Tibial artery (tissue), 4 donors: ENCODE data around the gene USO1.

Source experiments
- DNase-seq, 2 donors: peaks; one replicate each; pipeline ENCODE4 v3.0.0-alpha.2; 2019
- H3K27ac ChIP-seq, 2 donors: fragments of 200-600 bp; sonication (generic) in 1 of 2; 1 replicate in 1 of 2; 2 replicates in 1 of 2; pipeline ENCODE4 v1.5.1; 2018 to 2019; ENCODE audit warnings: mild to moderate bottlenecking in 1 of 2
- H3K27me3 ChIP-seq, 2 donors: fragments of 200-600 bp; sonication (generic) in 1 of 2; one replicate each; pipeline versions ENCODE4 v1.5.1 to v1.6.0; 2016 to 2019
- H3K36me3 ChIP-seq, 3 donors: fragments of 200-600 bp; sonication (generic) in 2 of 3; one replicate each; pipeline ENCODE4 v1.5.1; 2016 to 2019; ENCODE audit warnings: mild to moderate bottlenecking in 2 of 3
- H3K4me1 ChIP-seq, 4 donors: fragments of 200-600 bp; sonication (generic) in 2 of 4; 1 replicate in 3 of 4; 2 replicates in 1 of 4; pipeline ENCODE4 v1.5.1; 2016 to 2019
- H3K4me3 ChIP-seq, 2 donors: fragments of 200-600 bp; sonication (generic) in 1 of 2; 1 replicate in 1 of 2; 2 replicates in 1 of 2; pipeline ENCODE4 v1.5.1; 2018 to 2019; ENCODE audit warnings: mild to moderate bottlenecking in 2 of 2
- H3K9me3 ChIP-seq, 3 donors: fragments of 200-600 bp; sonication (generic) in 1 of 3; one replicate each; pipeline ENCODE4 v1.5.1; 2016 to 2019
- CTCF ChIP-seq, 2 experiments: fragments of 200-600 bp in 1 of 2; fragments of 450-650 bp in 1 of 2; IDR thresholded peaks; one replicate each; pipeline ENCODE4 v1.5.1; 2017 to 2019; ENCODE audit warnings: antibody characterized with exemption in 2 of 2, mild to moderate bottlenecking in 1 of 2, moderate library complexity in 1 of 2
- intact Hi-C: fragments of 100-400 bp; cut with DNase I; formaldehyde crosslinking; loops from one replicate; pipeline ENCODE4 v1.15.0; 2023; ENCODE audit warnings: low total_unique reads

Gene USO1

GRCh38 chr4:75742451-75742850 lies 18.1 kb downstream of the USO1 start:
- no peak for TF ChIP-seq CTCF (IDR thresholded peaks at IDR 0.05)

GRCh38 chr4:75745161-75745560 lies 20.8 kb downstream of the USO1 start:
- no peak overlapping the region for H3K27ac ChIP-seq
- DNase-seq = no peak

More at GRCh38 chr4:75742451-75742850, 18.1 kb downstream of the USO1 start:
- Histone ChIP-seq H3K27ac (no peak overlapping the region), H3K27me3 (no peaks in the 10 kb centered on the region), H3K4me1 (peaks cover 0 to 28% (median 13%) of the 10 kb centered on the region in 4 donors), H3K9me3 (no peaks in the 10 kb centered on the region), H3K4me3 (no peak overlapping the region), H3K36me3 (peaks cover 0 to 4% (median 0%) of the 10 kb centered on the region in 3 donors)
- intact Hi-C loops = no loop called here
- DNase-seq = no peak

GRCh38 chr4:75745721-75746199 lies 21.4 kb downstream of the USO1 start:
- Histone ChIP-seq H3K36me3 (no peaks in the 10 kb centered on the region), H3K27ac (no peak overlapping the region), H3K9me3 (no peaks in the 10 kb centered on the region), H3K27me3 (no peaks in the 10 kb centered on the region), H3K4me3 (no peak overlapping the region), H3K4me1 (peaks cover 0 to 21% (median 9%) of the 10 kb centered on the region in 4 donors)
- DNase-seq = no peak
- no peak for TF ChIP-seq CTCF (IDR thresholded peaks at IDR 0.05)
- intact Hi-C loops = no loop called here

More at GRCh38 chr4:75745161-75745560, 20.8 kb downstream of the USO1 start:
- no peak for TF ChIP-seq CTCF (IDR thresholded peaks at IDR 0.05)
- no peaks in the 10 kb centered on the region for H3K9me3 ChIP-seq
- intact Hi-C loops = no loop called here
- no peaks in the 10 kb centered on the region for H3K36me3 ChIP-seq
- no peak overlapping the region for H3K4me3 ChIP-seq
- no peaks in the 10 kb centered on the region for H3K27me3 ChIP-seq
- H3K4me1 ChIP-seq = peaks cover 0 to 21% (median 9%) of the 10 kb centered on the region in 4 donors

- no peaks in the 10 kb centered on the region for H3K4me1 ChIP-seq
Measured at GRCh38 chr4:75752637-75753036, 28.3 kb downstream of the USO1 start.

GRCh38 chr4:75769036-75769435 lies 44.7 kb downstream of the USO1 start:
- intact Hi-C loops = no loop called here
- no peak for TF ChIP-seq CTCF (IDR thresholded peaks at IDR 0.05)
- Histone ChIP-seq H3K9me3 (no peaks in the 10 kb centered on the region), H3K4me1 (peaks cover 0 to 5% (median 0%) of the 10 kb centered on the region in 4 donors), H3K27ac (no peak overlapping the region), H3K4me3 (no peak overlapping the region), H3K27me3 (no peaks in the 10 kb centered on the region), H3K36me3 (peaks cover 15 to 46% (median 28%) of the 10 kb centered on the region in 3 donors)
- no peak for DNase-seq

More at GRCh38 chr4:75752637-75753036, 28.3 kb downstream of the USO1 start:
- no peaks in the 10 kb centered on the region for H3K9me3 ChIP-seq
- no peak overlapping the region for H3K27ac ChIP-seq
- no peaks in the 10 kb centered on the region for H3K27me3 ChIP-seq
- DNase-seq = no peak
- H3K4me3 ChIP-seq = no peak overlapping the region
- H3K36me3 ChIP-seq = peaks cover 31 to 51% (median 38%) of the 10 kb centered on the region in 3 donors
- TF ChIP-seq CTCF (IDR thresholded peaks at IDR 0.05) = no peak
- intact Hi-C loops = no loop called here

GRCh38 chr4:75771607-75772006 lies 47.2 kb downstream of the USO1 start:
- DNase-seq = no peak
- intact Hi-C loops = no loop called here
- H3K4me3 ChIP-seq = no peak overlapping the region

More at GRCh38 chr4:75771607-75772006, 47.2 kb downstream of the USO1 start:
- Histone ChIP-seq H3K27ac (no peak overlapping the region), H3K9me3 (no peaks in the 10 kb centered on the region), H3K36me3 (peaks cover 41 to 65% (median 54%) of the 10 kb centered on the region in 3 donors), H3K4me1 (peaks cover 0 to 5% (median 0%) of the 10 kb centered on the region in 4 donors), H3K27me3 (no peaks in the 10 kb centered on the region)
- no peak for TF ChIP-seq CTCF (IDR thresholded peaks at IDR 0.05)
